NCI-H1105 treated with DMSO at 0.1 percent for 48 hours (cell line): ENCODE measurements around the gene EYS.
A peak's percentile ranks its signal among the peaks of the same experiment; 100 is the strongest.

Experiments used
- DNase-seq: peaks from one replicate; lab custom pipeline; 2025; lab: John Stamatoyannopoulos, UW

EYS gene

DNA sequence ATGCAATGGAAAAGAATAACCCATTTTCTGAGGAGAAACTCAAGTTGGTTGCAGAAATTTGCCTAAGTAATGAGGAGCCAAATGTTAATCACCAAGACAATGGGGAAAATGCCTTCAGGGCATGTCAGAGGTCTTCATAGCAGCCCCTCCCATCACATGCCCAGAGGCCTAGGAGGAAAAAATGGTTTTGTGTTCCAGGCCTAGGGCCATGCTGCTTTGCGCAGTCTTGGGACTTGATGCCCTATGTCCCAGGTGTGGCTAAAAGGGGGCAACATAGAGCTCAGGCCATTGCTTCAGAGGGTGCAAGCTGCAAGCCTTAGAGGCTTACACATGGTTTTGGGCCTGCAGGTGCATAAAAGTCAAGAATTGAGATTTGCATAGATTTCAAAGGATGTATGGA is 485.9 kb downstream of the EYS start:
- no peak for DNase-seq

DNA sequence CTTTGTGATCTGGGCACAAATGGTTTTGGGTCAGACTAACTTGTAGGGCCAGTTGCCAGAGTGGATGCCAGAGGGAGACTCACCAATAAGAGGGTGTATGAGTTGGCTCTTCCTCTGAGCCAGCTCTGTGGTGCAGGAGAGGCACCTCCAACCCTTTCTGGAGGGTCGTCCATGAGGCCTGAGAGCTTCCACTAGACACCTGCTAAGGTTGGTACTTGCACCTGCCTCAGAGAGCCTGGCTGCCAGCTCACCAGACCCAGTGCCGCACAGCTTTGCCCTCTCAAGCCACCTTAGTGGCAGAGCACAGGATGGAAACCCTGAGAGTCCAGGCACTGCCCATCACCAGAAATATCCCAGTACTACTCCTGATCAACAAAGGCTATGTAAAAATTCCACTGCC is 504.3 kb downstream of the EYS start:
- no peak for DNase-seq

DNA sequence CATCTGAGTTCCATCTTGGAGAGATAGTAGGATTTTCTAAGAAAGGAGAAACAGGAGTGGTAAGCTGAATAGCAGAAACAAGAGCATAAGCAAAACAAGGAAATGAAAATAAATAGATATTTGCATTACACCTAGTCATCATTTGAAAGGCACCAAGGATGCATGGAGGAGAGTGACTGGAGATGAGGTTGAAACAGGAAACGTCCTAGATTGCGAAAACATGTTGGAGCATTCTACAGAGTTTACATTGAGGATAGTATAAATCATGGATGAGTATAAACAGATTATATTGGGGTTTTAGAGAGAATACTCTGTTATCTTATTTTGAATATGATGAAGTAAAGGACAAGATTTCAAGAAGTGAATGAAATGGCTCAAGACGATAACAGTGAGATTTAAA is 507.3 kb downstream of the EYS start:
- no peak for DNase-seq

DNA sequence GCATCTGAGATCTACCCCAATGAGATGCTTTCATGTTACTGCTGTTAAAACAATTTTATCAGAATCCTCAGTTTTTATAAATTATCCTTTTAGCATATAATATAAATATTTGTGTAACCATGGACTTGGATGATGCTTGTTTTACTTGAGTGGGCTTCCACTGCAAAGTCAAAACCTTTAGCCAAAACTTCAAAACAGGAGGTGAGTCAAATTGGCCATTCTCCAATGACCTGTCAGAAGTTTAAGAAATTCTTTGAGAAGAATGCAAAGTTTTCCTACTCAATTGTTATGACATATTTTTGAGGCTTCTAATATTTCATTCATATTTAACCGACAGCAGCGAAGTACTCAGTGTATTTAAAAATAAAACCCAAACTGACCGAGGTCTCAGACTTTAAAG is 507.9 kb downstream of the EYS start:
- DNase-seq = no peak

DNA sequence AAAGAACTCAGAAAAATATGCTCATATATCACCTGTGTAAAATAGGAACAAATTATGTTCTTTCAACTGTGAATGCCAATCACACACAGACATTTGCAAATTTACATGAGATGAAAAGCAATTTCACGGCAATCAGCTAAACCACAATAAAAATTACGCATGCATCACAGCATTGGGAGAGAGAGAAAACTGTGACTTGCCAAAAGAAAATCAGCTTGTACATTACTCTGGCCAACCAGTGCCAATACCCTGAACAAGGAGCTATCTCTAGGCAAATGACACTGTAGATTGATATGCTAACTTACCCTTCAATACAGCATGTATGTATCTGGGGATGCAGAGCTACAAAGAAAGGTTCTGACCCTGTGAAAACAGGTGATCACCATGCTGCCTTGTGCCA is 515.6 kb downstream of the EYS start:
- no peak for DNase-seq

DNA sequence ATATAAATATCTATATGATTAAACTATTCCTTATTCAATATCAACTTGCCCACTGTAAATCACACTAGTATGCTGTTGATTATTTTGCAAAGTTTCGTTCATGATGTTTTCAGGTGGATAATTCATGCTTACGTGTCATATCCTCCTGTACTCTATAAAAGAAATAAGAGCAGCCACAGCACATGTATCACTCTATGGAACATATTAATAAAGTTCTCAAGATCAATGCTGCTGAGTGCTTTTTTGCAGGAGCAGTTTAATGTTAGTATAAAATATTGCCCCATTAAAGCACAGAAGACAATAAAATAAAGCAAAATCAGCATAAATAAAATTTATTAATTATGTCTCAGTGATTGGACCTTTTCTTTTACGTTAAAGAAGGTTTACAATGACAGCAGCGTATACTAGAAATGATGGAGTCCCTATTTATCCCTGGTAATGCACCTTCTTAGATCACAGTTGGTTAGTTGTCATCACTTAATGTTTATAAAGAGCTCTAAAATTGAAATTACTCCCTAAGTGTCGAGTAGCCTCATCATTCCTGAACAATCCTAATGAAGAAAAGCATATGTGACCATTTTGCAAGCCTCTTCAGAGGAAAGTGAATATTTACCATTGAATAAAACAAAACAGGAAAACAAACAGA is 517.7 kb downstream of the EYS start:
- DNase-seq = no peak

DNA sequence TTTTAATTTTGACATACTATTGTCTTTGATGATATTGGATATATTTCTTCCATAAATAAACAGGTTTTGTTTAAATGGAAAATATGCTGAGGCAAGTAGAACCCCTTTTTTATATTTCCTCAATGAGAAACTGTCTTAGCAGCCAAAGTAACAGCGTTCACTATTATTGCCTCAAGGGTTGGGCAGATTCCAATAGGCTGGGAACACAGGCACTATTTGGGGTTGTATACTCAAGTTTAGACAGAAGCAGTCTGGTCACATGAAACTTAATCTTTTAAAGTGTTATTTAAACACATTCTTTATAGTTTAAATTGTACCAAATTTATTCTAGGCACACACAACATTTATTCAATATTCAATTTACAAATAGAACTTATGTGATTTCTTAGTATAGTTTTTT is 520.2 kb downstream of the EYS start:
- DNase-seq = no peak

DNA sequence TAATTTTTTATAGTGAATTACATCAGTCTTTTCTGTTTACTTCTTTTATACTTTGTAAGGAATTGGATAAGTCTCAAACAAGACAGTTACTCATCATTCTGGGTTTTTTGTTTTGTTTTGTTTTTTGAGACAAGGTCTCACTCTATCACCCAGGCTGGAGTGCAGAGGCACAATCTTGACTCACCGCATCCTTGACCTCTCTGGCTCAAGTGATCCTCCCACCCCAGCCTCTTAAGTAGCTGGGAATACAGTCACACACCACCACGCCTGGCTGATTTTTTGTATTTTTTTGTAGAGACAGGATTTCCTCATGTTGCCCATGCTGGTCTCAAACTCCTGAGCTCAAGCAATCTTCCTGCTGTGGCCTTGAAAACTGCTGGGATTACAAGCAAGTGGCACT is 524.3 kb downstream of the EYS start:
- no peak for DNase-seq

DNA sequence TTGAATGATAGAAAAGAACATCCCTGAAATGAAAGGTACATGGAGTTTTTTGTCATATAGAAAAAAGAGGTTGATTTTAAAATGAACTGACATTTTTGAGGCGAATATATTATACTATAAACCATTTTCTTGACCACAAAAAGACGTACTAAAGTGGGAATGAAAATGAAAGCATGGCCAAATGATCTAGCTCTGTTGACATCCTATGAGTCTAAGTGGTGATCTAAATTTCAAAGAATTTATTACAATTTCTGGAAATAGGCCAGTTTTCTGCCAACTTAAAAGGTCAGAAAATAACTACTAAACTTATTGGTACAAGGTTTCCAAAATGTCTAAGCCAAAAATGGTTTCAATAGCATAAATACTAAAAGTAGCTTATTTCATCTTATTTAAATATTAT is 536.8 kb downstream of the EYS start:
- DNase-seq = no peak

DNA sequence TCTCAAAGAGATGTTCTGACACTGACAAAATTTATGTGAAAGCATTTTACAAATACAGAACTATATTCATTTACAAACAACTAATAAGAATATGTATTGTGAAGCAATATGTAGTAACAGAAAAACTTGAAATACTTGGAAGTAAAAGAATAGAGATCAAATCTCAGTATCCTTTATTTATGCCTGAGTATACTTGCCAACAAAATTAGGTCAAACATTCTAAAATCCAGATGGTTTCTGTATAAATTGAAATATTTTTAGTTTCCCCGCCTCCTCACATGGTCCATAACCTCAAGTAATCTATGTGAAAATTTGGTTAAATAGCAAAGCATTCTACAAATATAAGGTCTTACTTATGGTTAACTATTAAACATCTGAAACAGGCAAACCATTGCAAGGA is 545.4 kb downstream of the EYS start:
- no peak for DNase-seq

DNA sequence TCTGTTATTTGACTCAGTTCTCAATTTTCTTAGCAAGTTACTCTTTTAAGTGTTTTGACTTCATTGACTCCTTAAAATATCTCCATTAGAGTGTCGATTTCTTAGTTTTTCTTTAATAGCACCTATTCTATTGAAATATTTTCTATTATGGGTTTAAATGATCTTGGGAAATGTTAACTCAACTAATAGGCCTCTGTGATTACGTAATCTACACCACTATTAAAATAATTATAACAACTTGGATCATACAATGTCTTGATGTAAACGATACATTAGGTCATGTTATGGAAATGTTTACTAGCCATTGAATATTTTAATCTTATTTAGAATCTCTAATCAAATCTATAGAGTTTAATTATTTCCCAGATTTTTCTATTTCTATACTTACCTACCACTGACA is 550.0 kb downstream of the EYS start:
- no peak for DNase-seq

DNA sequence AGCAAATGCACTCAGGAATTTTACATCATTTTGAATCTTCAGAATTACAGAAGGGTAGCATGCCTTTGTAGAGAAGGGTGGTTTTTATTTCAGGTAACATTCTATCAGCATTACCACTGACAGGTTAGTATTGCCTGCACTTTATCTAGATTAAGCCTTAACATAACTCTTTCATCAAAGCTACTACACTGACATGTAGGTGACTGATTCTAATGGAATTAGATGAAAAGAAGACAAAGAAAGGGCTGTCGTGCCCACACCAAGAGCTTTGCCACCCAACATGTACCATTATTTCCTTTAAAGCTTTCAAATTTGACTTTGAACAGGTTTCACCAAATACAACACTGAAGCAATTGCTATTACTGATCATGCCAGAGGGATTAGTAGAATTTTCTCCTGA is 551.9 kb downstream of the EYS start:
- DNase-seq = no peak

DNA sequence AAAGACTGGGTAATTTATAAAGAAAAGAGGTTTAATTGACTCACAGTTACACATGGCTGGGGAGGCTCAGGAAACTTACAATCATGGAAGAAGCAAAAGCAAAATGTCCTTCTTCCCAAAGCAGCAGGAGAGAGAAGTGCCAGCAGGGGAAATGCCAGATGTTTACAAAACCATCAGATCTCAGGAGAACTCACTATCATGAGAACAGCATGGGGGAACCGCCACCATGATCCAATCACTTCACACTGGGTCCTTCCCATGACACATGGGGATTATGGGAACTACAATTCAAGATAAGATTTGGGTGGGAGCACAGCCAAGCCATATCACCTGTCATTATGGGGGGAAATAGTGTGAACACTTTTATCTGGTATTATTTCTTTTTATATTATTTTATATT is 557.2 kb downstream of the EYS start:
- DNase-seq = no peak

DNA sequence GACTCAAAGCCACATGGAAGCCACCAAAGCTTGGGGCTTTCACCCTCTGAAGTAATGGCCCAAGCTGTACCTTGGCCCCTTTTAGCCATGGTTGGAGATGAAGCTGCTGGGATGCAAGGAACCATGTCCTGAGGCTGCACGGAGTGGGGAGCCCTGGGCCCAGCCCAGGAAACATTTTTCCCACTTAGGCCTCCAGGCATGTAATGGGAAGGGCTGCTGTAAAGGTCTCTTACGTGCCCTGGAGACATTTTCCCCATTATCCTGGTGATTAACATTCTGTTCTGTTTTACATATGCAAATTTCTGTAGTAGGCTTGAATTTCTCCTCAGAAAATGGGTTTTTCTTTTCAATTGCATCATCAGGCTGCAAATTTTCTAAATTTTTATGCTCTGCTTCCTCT is 558.2 kb downstream of the EYS start:
- no peak for DNase-seq

DNA sequence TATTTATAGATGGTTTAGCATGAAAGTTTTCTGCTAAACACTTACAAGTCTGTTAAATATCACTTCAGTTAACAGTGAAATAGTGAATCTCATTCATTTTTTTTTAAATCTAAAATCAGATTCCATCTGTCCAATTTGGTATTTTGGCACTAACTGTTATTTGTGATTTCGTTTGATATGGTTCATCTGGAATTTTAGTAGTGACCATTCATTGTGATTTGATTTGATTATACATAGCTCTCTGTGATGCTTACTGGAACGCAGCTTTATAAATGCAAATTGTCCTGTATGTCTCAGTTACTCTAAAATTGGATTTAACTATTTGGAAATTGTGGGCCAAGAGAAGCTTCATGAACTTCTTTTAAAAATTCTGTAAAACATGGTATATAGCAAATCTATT is 571.5 kb downstream of the EYS start:
- no peak for DNase-seq

DNA sequence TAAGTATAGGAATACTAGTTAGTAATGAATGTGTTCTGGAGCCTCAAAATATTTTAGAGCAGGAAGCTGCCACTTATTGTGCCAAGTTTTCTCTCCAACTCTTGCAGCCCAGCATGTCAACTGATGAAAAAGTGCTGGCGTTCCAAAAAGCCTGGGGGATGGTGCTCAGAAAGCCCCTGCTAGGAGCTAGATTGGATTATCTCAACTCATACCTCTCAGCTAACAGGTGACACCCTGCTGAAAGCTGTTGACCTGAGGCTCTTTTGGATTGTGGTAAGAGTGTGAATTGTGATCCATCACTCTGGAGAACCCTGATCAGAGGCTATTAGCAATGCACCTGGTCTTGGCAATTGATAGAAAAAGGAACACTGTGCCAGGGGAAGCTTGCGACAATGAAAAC is 580.4 kb downstream of the EYS start:
- peak; percentile 58 for DNase-seq

DNA sequence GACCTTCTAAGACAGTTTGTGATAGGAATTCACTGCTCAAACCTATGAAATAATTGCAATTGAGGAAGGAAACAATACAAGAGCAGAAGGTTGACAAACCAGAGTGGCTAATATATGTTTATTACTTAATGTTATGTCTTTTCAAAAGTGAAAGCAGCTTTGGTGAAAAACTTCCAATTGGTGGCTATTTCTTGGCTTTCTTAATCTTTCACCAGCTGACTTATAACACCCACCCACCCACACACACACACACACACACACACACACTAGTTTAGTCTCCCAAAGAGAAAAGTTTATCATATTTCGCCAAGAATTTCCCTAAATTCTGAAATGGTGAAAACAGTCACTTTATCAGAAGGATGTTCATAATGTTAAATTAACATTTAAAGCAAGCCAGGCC is 583.5 kb downstream of the EYS start:
- DNase-seq = no peak

DNA sequence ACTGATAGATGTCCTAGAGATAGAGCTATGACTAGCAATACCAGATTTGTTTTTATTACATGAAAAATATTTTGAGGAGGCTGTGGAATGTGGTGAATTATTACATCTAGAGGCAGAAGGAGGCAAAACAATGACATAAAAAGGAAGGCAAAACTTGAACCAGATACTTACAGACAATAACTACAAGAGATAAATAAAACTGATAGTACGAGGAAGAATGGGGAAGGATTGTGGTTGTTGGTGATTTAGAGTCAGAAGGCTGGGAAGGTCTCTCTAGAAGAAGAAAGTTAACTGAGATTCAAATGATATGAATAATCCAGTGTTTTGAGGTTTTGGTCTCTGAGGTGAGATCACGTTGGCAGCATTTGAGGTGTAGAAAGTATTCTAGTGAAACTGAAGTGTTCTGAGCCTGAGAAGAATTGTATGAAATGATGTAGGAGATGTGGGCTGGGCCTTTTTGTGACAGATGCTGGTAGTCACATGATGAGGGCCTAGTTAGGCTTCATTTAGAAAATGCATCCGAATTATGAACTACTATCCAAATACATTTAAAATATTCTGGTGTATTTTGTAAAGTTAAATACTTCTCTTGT is 589.1 kb downstream of the EYS start:
- DNase-seq = no peak

DNA sequence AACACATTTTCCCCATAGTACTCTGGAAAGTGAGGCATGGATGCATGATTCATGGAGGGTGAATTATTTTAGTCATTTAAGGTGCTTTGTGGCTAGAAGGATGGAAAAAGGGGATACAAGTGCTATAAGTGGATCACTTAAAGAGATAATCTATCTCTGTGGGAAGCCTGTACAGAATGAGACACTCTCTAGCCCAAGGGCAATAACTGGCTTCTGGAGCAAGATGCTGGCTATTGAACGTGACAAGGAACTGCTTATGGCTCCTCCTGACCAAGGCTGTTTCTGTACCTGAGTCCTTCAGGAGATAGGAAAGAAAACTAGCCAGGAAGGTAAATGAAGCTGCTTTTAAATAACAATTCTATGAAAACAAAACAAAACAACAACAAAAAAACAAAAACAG is 590.7 kb downstream of the EYS start:
- no peak for DNase-seq

DNA sequence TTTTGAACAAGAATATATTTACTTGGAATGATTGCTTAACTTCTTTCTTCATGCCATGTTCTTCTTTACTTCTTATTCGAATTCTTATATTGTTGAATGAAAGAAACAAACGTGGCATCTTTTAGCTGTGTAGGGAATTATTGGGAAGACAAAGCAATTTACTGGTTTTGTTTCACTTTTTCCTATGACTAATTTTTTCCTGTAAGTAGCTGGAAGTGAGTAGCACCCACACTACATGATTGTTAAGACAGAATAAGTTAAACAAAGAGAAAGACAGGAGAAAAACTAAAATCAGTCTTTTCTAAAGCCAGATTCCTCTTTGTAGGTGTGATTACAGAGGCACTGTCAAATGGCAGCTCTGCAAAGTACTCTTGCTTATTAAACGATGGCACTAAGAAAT is 593.4 kb downstream of the EYS start:
- DNase-seq = no peak

DNA sequence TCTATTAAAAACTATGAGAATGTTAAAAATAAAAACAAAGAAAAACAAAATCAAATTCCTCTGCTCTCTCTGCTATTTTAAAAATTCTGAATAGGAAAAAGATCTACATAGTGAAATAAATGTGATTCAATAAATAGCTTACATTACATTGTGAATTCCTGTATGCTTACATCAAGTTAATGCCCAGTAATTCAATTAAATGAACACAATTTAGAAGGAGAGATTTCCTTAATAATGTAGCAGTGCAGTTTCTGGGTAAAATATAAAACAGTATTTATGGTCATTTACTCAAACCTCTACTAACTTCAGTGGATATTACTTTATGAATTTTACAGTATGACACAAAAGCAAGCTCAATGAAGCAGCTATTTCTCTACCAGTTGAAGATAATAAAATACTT is 594.6 kb downstream of the EYS start:
- no peak for DNase-seq

DNA sequence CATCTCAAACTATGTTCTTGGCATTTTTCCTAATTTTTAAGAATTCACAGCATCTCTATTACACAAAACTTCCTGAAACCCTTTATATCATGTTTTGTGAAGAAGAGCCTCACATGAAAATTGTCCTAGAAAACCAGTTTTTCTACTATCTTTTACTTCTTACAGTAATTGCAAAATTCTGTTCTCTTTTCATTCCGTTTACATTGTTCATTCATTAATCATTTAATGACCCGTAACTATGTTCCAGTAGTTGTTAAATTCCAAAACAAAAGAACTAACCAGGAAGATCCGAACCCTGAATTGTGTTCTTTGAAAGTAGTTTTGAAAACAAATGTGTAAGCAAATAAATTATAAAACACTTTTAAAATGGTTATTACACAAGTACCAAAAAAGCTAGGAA is 597.0 kb downstream of the EYS start:
- no peak for DNase-seq

DNA sequence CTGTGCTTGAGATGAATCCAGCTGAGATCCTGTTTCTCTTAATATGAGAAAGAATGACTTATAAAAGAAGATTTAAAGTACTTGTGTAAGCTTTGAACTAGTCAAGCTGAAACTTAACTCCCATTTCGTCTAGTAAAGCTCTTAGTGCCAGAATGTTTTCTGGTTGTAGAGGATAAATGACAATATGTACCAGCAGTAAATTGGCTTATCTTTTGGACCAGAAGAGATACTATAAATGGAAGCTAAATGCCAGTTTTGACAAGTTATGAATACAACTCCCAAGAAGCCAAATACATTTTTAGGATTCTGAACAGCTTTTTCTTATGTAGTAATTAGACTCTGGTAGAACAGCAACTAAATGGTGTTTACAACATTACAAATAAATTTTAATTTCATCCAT is 608.7 kb downstream of the EYS start:
- no peak for DNase-seq

DNA sequence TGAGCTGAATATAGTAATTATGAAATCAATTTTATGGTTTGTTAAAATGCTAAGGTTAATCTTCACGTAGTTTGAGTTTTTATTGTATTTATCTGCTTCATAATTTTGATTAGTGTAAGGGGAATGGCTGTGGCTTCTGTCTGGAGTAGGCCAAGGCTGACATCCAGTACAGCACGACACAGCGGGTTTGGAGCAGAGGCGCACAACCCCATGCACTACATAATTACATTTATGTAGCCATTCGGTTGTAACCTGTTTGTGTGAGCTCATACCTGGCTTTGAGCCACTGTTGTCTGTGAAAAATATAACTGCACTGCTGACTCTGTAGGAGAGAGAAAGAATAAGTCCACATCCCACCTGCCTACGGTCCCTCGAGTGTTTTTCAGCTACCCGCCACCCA is 615.5 kb downstream of the EYS start:
- DNase-seq = no peak

DNA sequence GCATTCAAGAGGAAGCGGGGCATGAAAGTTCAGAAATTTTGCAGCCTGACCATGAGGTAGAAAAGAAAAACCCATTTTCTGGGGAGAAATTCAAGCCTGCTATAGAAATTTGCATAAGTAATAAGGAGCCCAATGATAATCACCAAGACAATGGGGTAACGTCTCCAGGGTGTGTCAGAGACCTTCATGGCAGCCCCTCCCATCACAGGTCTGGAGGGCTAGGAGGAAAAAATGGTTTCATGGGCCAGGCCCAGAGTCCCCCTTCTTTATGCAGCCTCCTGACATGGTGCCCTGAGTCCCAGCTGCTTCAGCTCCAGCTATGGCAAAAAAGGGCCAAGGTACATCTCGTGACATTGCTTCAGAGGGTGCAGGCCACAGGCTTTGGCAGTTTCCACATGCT is 618.5 kb downstream of the EYS start:
- DNase-seq = no peak
